Measurements from ENCODE around the gene BMPR1A.

BMPR1A gene

DNA sequence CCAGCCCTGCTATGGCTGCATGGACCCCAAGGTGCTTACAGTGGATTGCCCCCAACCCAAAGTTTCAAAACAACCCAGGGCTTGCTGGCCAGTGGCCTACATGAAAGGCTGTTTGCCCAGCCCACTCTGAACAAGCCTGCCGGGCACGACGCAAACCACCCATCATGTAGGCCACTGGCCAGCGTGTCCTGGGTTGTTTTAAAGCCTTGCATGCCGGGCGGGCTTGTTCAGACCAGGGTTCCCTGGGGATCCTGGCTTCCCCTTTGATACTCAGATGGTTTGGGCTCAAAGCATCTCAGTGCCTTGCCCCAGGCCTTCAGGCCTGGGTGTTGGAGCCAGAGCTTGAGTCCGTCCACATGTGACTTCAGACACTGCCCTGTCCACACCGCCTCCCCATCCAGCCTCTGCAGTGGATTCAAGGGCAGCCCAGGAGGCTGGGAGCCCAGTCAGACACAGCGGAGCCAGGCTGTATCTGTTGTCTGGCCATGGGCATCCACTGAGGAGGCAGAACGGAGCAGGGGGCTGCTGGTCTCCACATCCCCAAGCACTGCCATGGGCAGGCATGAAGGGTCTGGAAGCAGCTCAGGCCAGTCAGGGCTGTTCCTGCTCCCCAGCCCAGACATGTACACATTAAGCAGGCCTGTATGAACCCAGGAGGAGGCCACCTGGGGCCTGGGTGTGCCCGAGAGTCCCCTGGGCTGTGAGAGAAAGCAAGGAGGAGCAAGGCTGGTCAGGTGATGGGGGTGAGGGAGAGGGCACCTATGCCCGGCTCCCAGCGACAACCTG is 207.8 kb downstream of the BMPR1A start:
- DNase-seq (ENCODE audit: low read depth), result no peak
- H3K4me3 ChIP-seq (replicated peaks; ENCODE audit: low read depth, low read length), result no peak overlapping the region
- TF ChIP-seq CTCF (IDR thresholded peaks at IDR 0.05; ENCODE audit: low read length, missing control alignments), result no peak

DNA sequence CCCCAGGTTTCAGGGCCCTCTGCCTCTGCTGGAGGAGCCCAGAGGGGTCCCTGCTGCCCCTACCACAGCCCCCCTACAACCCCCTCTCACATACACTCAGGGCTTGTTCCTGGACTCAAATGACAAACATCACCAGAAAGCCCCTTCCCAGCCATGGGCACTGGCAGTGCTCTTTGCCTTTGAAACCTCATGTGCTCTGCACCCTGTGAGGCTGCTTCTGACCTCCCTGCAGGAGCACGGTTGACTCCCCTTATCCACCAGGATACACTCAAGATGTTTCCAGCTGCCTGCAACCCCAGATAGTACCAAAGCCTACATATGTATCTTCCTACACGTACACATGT is 208.4 kb downstream of the BMPR1A start:
- no peak for TF ChIP-seq CTCF (IDR thresholded peaks at IDR 0.05; ENCODE audit: low read length, missing control alignments)
- DNase-seq (ENCODE audit: low read depth), result no peak
- H3K4me3 ChIP-seq (replicated peaks; ENCODE audit: low read depth, low read length), result no peak overlapping the region

GRCh38 chr10:86965986-86966654 is 209.7 kb downstream of the BMPR1A start:
- no peak for TF ChIP-seq CTCF (IDR thresholded peaks at IDR 0.05; ENCODE audit: low read length, missing control alignments)
- no peak for DNase-seq (ENCODE audit: low read depth)
- H3K4me3 ChIP-seq (replicated peaks; ENCODE audit: low read depth, low read length), result no peak overlapping the region

DNA sequence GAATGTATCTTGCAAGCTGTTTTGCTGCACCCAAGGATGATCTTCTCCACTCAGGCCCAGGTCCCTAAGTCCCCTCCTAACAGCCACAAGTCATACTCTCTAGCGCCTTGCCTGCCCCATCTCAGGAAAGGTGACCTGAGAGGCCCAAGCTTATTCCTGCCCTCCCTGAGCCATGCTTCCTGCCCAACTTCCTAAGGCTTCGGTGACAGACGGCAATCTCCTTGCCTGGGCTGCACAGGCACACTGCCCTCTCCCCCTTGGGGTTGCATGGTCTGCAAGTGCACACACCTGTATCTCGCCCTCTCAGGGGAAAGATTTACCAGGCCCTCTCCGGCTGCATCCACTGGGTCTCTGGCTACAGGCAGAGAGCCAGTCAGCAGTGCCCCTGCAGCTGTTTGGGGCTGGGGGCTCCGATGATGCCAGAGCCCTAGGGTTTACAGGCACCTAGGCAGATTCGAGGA is 211.1 kb downstream of the BMPR1A start:
- H3K4me3 ChIP-seq (replicated peaks; ENCODE audit: low read depth, low read length), result no peak overlapping the region

GRCh38 chr10:86968271-86968993 is 212.0 kb downstream of the BMPR1A start, which contains the start of gene ADIRF:
ADIRF (plus strand) TSS chr10:86968482; CDS start chr10:86968545, 63 bp downstream.
- no peak for DNase-seq (ENCODE audit: low read depth)
- TF ChIP-seq CTCF (IDR thresholded peaks at IDR 0.05; ENCODE audit: low read length, missing control alignments), result no peak
- H3K4me3 ChIP-seq (replicated peaks; ENCODE audit: low read depth, low read length), result no peak within 1 kb of the TSS

More for the DNA sequence above, 211.1 kb downstream of the BMPR1A start:
- TF ChIP-seq CTCF (IDR thresholded peaks at IDR 0.05; ENCODE audit: low read length, missing control alignments), result no peak
- no peak for DNase-seq (ENCODE audit: low read depth)

GRCh38 chr10:86968994-86969355 is 212.6 kb downstream of the BMPR1A start:
- H3K4me3 ChIP-seq (replicated peaks; ENCODE audit: low read depth, low read length), result no peak overlapping the region
- TF ChIP-seq CTCF (IDR thresholded peaks at IDR 0.05; ENCODE audit: low read length, missing control alignments), result no peak
- DNase-seq (ENCODE audit: low read depth), result no peak
